ENCODE data around the gene C6orf89. TPM values are rescaled to one million over a fixed set of nuclear protein-coding genes. Genes with fewer than 3 reads are reported as not detected.

Gene C6orf89
- total RNA-seq, 1 donor from 2014 or later, result 57.4 TPM

- TF ChIP-seq CTCF (IDR thresholded peaks at IDR 0.05), result no peak
- H3K4me3 Mint-ChIP-seq (ENCODE audit: unreplicated experiment), result no peak overlapping the region
- H3K4me1 Mint-ChIP-seq (ENCODE audit: low read depth), result peaks cover 7% of the 10 kb centered on the region
- peaks cover 55% of the 10 kb centered on the region for H3K36me3 Mint-ChIP-seq (ENCODE audit: low read depth)
- peak; percentile 82 for DNase-seq (ENCODE audit: low spot score)
- H3K27ac Mint-ChIP-seq (ENCODE audit: unreplicated experiment), result no peak overlapping the region
- no peaks in the 10 kb centered on the region for H3K27me3 Mint-ChIP-seq (ENCODE audit: low read depth)
- H3K9me3 Mint-ChIP-seq (ENCODE audit: low read depth), result no peaks in the 10 kb centered on the region
Observed at GRCh38 chr6:36970892-36971842, 85.4 kb downstream of the C6orf89 start.

GRCh38 chr6:36971921-36972673 lies 86.3 kb downstream of the C6orf89 start:
- no peak for DNase-seq (ENCODE audit: low spot score)
- peaks cover 59% of the 10 kb centered on the region for H3K36me3 Mint-ChIP-seq (ENCODE audit: low read depth)
- no peak overlapping the region for H3K27ac Mint-ChIP-seq (ENCODE audit: unreplicated experiment)
- no peaks in the 10 kb centered on the region for H3K27me3 Mint-ChIP-seq (ENCODE audit: low read depth)
- peaks cover 7% of the 10 kb centered on the region for H3K4me1 Mint-ChIP-seq (ENCODE audit: low read depth)
- no peak for TF ChIP-seq CTCF (IDR thresholded peaks at IDR 0.05)
- no peak overlapping the region for H3K4me3 Mint-ChIP-seq (ENCODE audit: unreplicated experiment)
- no peaks in the 10 kb centered on the region for H3K9me3 Mint-ChIP-seq (ENCODE audit: low read depth)

GRCh38 chr6:36973190-36973589 lies 87.4 kb downstream of the C6orf89 start:
- TF ChIP-seq CTCF (IDR thresholded peaks at IDR 0.05), result no peak
- Mint-ChIP-seq H3K4me3 (ENCODE audit: unreplicated experiment) (no peak overlapping the region), H3K27me3 (ENCODE audit: low read depth) (no peaks in the 10 kb centered on the region), H3K36me3 (ENCODE audit: low read depth) (peaks cover 60% of the 10 kb centered on the region), H3K27ac (ENCODE audit: unreplicated experiment) (no peak overlapping the region), H3K9me3 (ENCODE audit: low read depth) (no peaks in the 10 kb centered on the region), H3K4me1 (ENCODE audit: low read depth) (peaks cover 5% of the 10 kb centered on the region)
- no peak for DNase-seq (ENCODE audit: low spot score)

- no peak for DNase-seq (ENCODE audit: low spot score)
- no peaks in the 10 kb centered on the region for H3K27me3 Mint-ChIP-seq (ENCODE audit: low read depth)
- H3K36me3 Mint-ChIP-seq (ENCODE audit: low read depth), result peaks cover 59% of the 10 kb centered on the region
- no peaks in the 10 kb centered on the region for H3K9me3 Mint-ChIP-seq (ENCODE audit: low read depth)
- H3K4me3 Mint-ChIP-seq (ENCODE audit: unreplicated experiment), result no peak overlapping the region
- no peak for TF ChIP-seq CTCF (IDR thresholded peaks at IDR 0.05)
- H3K27ac Mint-ChIP-seq (ENCODE audit: unreplicated experiment), result no peak overlapping the region
- H3K4me1 Mint-ChIP-seq (ENCODE audit: low read depth), result peaks cover 2% of the 10 kb centered on the region
Observed at GRCh38 chr6:36973647-36974046, 87.9 kb downstream of the C6orf89 start.

GRCh38 chr6:36975231-36976006 lies 89.7 kb downstream of the C6orf89 start:
- no peak overlapping the region for H3K27ac Mint-ChIP-seq (ENCODE audit: unreplicated experiment)

More at GRCh38 chr6:36975231-36976006, 89.7 kb downstream of the C6orf89 start:
- no peaks in the 10 kb centered on the region for H3K27me3 Mint-ChIP-seq (ENCODE audit: low read depth)
- no peak for TF ChIP-seq CTCF (IDR thresholded peaks at IDR 0.05)
- H3K4me3 Mint-ChIP-seq (ENCODE audit: unreplicated experiment), result no peak overlapping the region
- peaks cover 16% of the 10 kb centered on the region for H3K4me1 Mint-ChIP-seq (ENCODE audit: low read depth)
- H3K36me3 Mint-ChIP-seq (ENCODE audit: low read depth), result peaks cover 51% of the 10 kb centered on the region
- DNase-seq (ENCODE audit: low spot score), result peak; percentile 47
- no peaks in the 10 kb centered on the region for H3K9me3 Mint-ChIP-seq (ENCODE audit: low read depth)
